Muscle layer of duodenum (tissue), 2 donors: Measurements from ENCODE around the gene MAP1S.
A peak's percentile ranks its signal among the peaks of the same experiment; 100 is the strongest.

Experiments used
- H3K27ac ChIP-seq: one replicate; pipeline ENCODE4 v1.7.0; 2013; ENCODE audit warnings: mild to moderate bottlenecking, low read length
- H3K27me3 ChIP-seq: one replicate; pipeline ENCODE4 v1.7.0; 2013; ENCODE audit warnings: low read depth, mild to moderate bottlenecking, control low read depth, low read length
- H3K36me3 ChIP-seq, 2 donors: one replicate each; pipeline ENCODE4 v1.7.0; 2013; ENCODE audit warnings: low read length in 2 of 2, control low read depth in 1 of 2, mild to moderate bottlenecking in 1 of 2; ENCODE audit not compliant: insufficient read depth in 2 of 2, control insufficient read depth in 1 of 2
- H3K4me1 ChIP-seq, 2 donors: one replicate each; pipeline ENCODE4 v1.7.0; 2013; ENCODE audit warnings: low read length in 2 of 2, mild to moderate bottlenecking in 2 of 2, control low read depth in 1 of 2, moderate library complexity in 1 of 2; ENCODE audit not compliant: insufficient read depth in 2 of 2, control insufficient read depth in 1 of 2
- H3K4me3 ChIP-seq, 2 donors: one replicate each; pipeline ENCODE4 v1.7.0; 2013; ENCODE audit warnings: low read length in 2 of 2, low read depth in 1 of 2, mild to moderate bottlenecking in 1 of 2
- H3K9me3 ChIP-seq, 2 donors: one replicate each; pipeline ENCODE4 v1.7.0; 2013; ENCODE audit warnings: low read length in 2 of 2, control low read depth in 1 of 2, mild to moderate bottlenecking in 1 of 2; ENCODE audit not compliant: control insufficient read depth in 1 of 2
- donor health status: healthy.

Gene MAP1S

GRCh38 chr19:17755443-17755890 lies 36.2 kb downstream of the MAP1S start:
- H3K4me3 ChIP-seq: no peak overlapping the region
- H3K27ac ChIP-seq: no peak overlapping the region
- H3K36me3 ChIP-seq: no peaks in the 10 kb centered on the region
- H3K9me3 ChIP-seq: no peaks in the 10 kb centered on the region
- no peaks in the 10 kb centered on the region for H3K27me3 ChIP-seq
- H3K4me1 ChIP-seq: peaks cover 0 to 8% of the 10 kb centered on the region in 2 donors

- H3K36me3 ChIP-seq: no peaks in the 10 kb centered on the region
- H3K4me1 ChIP-seq: peaks cover 0 to 8% of the 10 kb centered on the region in 2 donors
- H3K4me3 ChIP-seq: no peak overlapping the region
- H3K9me3 ChIP-seq: no peaks in the 10 kb centered on the region
- H3K27ac ChIP-seq: no peak overlapping the region
- no peaks in the 10 kb centered on the region for H3K27me3 ChIP-seq
Measured at GRCh38 chr19:17755977-17756670, 36.8 kb downstream of the MAP1S start.

GRCh38 chr19:17757125-17757524 lies 37.8 kb downstream of the MAP1S start:
- H3K4me1 ChIP-seq: peaks cover 0 to 8% of the 10 kb centered on the region in 2 donors
- no peak overlapping the region for H3K27ac ChIP-seq

GRCh38 chr19:17758515-17758914 lies 39.2 kb downstream of the MAP1S start:
- H3K27ac ChIP-seq: no peak overlapping the region
- no peak overlapping the region for H3K4me3 ChIP-seq
- H3K9me3 ChIP-seq: no peaks in the 10 kb centered on the region
- no peaks in the 10 kb centered on the region for H3K27me3 ChIP-seq
- peaks cover 0 to 8% of the 10 kb centered on the region in 2 donors for H3K4me1 ChIP-seq
- no peaks in the 10 kb centered on the region for H3K36me3 ChIP-seq

More at GRCh38 chr19:17757125-17757524, 37.8 kb downstream of the MAP1S start:
- Histone ChIP-seq H3K4me3 (no peak overlapping the region), H3K27me3 (no peaks in the 10 kb centered on the region), H3K9me3 (no peaks in the 10 kb centered on the region), H3K36me3 (no peaks in the 10 kb centered on the region)

GRCh38 chr19:17761148-17761547 lies 41.9 kb downstream of the MAP1S start:
- no peaks in the 10 kb centered on the region for H3K36me3 ChIP-seq
- no peaks in the 10 kb centered on the region for H3K27me3 ChIP-seq
- no peak overlapping the region for H3K27ac ChIP-seq
- no peaks in the 10 kb centered on the region for H3K9me3 ChIP-seq
- peaks cover 0 to 6% of the 10 kb centered on the region in 2 donors for H3K4me1 ChIP-seq
- no peak overlapping the region for H3K4me3 ChIP-seq

GRCh38 chr19:17762505-17763229 lies 43.4 kb downstream of the MAP1S start:
- no peak overlapping the region for H3K4me3 ChIP-seq
- no peaks in the 10 kb centered on the region for H3K9me3 ChIP-seq
- H3K27me3 ChIP-seq: no peaks in the 10 kb centered on the region
- no peaks in the 10 kb centered on the region for H3K36me3 ChIP-seq
- H3K4me1 ChIP-seq: peaks cover 0 to 8% of the 10 kb centered on the region in 2 donors
- H3K27ac ChIP-seq: no peak overlapping the region

GRCh38 chr19:17764348-17764747 lies 45.1 kb downstream of the MAP1S start:
- Histone ChIP-seq H3K4me3 (no peak overlapping the region), H3K36me3 (no peaks in the 10 kb centered on the region), H3K27ac (no peak overlapping the region), H3K9me3 (no peaks in the 10 kb centered on the region), H3K27me3 (no peaks in the 10 kb centered on the region), H3K4me1 (peaks cover 0 to 8% of the 10 kb centered on the region in 2 donors)

- Histone ChIP-seq H3K36me3 (no peaks in the 10 kb centered on the region), H3K4me1 (peaks cover 0 to 8% of the 10 kb centered on the region in 2 donors), H3K9me3 (no peaks in the 10 kb centered on the region), H3K4me3 (no peak overlapping the region), H3K27ac (no peak overlapping the region), H3K27me3 (no peaks in the 10 kb centered on the region)
Measured at GRCh38 chr19:17765069-17765618, 45.9 kb downstream of the MAP1S start.

- H3K4me1 ChIP-seq: peaks cover 0 to 8% of the 10 kb centered on the region in 2 donors
- no peaks in the 10 kb centered on the region for H3K27me3 ChIP-seq
- no peaks in the 10 kb centered on the region for H3K9me3 ChIP-seq
- no peaks in the 10 kb centered on the region for H3K36me3 ChIP-seq
- no peak overlapping the region for H3K27ac ChIP-seq
- H3K4me3 ChIP-seq: peak overlapping the region; percentile 9 to 42
Measured at GRCh38 chr19:17766543-17767131, 47.4 kb downstream of the MAP1S start.

GRCh38 chr19:17767559-17767958 lies 48.3 kb downstream of the MAP1S start:
- H3K9me3 ChIP-seq: no peaks in the 10 kb centered on the region
- H3K27me3 ChIP-seq: no peaks in the 10 kb centered on the region
- no peaks in the 10 kb centered on the region for H3K36me3 ChIP-seq
- no peak overlapping the region for H3K4me3 ChIP-seq
- H3K4me1 ChIP-seq: peaks cover 0 to 8% of the 10 kb centered on the region in 2 donors
- no peak overlapping the region for H3K27ac ChIP-seq

- H3K27me3 ChIP-seq: no peaks in the 10 kb centered on the region
- no peaks in the 10 kb centered on the region for H3K36me3 ChIP-seq
- H3K4me3 ChIP-seq: no peak overlapping the region
- H3K9me3 ChIP-seq: no peaks in the 10 kb centered on the region
- H3K4me1 ChIP-seq: peaks cover 0 to 8% of the 10 kb centered on the region in 2 donors
- H3K27ac ChIP-seq: no peak overlapping the region
Measured at GRCh38 chr19:17770613-17771012, 51.3 kb downstream of the MAP1S start.
